ENCODE data around the gene ZNF644.
"Not testable (repeated sequence)": the region's sequence is repeated elsewhere in the genome, so short reads cannot be mapped to it uniquely, and the experiment has no call there.

Gene ZNF644

DNA sequence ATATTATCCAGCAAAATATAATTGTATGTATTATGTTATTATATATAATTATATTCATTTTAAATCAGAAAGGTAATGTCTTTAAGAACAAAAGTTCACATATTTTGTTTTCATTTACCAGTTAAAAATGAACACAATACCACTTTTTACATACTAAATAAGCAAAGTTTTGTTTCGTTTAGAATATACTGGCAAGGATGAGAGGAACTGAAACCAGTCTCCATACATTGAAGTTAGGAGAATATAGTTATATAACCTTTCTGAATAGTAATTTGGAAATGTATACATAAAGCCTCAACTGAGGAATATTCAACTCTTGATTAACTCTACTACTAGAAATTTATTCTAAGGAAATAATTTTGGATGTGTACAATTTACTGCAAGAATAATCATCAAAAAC is 110.5 kb downstream of the ZNF644 start:
- no peak for TF ChIP-seq CTCF (IDR thresholded peaks at IDR 0.05; ENCODE audit: low read depth, low read length)
- H3K4me3 ChIP-seq (ENCODE audit: low read depth, low read length) = no peak overlapping the region

DNA sequence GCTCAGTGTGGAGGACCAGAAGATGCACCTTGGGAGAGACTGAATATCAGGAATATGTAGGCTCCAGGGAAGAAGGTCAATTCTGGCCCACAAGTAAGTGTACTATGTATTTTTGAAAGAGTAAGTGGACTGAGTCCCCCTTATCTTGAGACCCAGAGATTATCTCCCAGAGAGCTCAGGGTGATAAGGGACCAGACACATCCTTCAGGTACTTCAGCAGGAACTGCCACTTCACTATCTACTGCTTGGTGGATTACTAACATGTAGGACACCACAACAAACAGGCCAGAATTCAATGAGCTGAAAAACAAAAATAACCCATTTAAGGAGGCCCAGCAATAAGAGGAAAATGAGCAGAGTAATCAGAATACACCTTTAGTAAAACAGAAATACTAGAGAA is 119.2 kb downstream of the ZNF644 start:
- H3K4me3 ChIP-seq (ENCODE audit: low read depth, low read length) = no peak overlapping the region
- TF ChIP-seq CTCF (IDR thresholded peaks at IDR 0.05; ENCODE audit: low read depth, low read length) = no peak

DNA sequence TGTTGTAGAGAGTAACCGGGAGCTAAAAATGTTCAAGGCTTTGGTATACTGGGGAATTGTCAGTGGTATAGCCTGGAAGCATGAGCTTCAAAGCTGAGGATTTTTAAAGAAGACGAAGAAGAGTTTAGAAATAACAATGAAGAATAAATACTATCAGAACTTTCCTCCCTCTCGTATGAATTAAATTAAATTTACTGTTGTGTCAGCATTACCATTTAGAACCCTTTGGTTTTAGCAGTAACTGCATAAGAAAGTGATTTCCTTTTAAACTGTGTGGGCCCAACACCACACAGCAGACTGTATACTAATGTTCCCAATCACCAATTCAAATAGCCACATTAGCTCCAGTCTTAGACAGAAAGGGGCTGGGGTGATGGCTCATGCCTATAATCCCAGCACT is 122.6 kb downstream of the ZNF644 start:
- H3K4me3 ChIP-seq (ENCODE audit: low read depth, low read length) = no peak overlapping the region
- no peak for TF ChIP-seq CTCF (IDR thresholded peaks at IDR 0.05; ENCODE audit: low read depth, low read length)

GRCh38 chr1:90893679-90894078 is 128.2 kb downstream of the ZNF644 start:
- H3K4me3 ChIP-seq (ENCODE audit: low read depth, low read length) = not testable (repeated sequence)

GRCh38 chr1:90892884-90893283 is 129.0 kb downstream of the ZNF644 start:
- H3K4me3 ChIP-seq (ENCODE audit: low read depth, low read length) = not testable (repeated sequence)

DNA sequence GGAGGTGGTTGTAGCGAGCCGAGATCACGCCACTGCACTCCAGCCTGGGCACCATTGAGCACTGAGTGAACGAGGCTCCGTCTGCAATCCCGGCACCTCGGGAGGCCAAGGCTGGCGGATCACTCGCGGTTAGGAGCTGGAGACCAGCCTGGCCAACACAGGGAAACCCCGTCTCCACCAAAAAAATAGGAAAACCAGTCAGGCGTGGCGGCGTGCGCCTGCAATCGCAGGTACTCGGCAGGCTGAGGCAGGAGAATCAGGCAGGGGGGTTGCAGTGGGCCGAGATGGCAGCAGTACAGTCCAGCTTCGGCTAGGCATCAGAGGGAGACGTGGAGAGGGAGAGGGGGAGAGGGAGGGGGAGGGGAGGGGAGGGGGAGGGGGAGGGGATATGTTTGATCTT is 129.6 kb downstream of the ZNF644 start:
- not testable (repeated sequence) for H3K4me3 ChIP-seq (ENCODE audit: low read depth, low read length)

DNA sequence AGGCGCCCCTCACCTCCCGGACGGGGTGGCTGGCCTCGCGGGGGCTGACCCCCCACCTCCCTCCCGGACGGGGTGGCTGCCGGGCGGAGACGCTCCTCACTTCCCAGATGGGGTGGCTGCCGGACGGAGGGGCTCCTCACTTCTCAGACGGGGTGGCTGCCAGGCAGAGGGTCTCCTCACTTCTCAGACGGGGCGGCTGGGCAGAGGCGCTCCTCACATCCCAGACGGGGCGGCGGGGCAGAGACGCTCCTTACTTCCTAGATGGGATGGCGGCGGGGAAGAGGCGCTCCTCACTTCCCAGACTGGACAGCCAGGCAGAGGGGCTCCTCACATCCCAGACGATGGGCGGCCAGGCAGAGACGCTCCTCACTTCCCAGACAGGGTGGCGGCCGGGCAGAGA is 130.1 kb downstream of the ZNF644 start:
- not testable (repeated sequence) for H3K4me3 ChIP-seq (ENCODE audit: low read depth, low read length)

GRCh38 chr1:90882221-90882620 is 139.6 kb downstream of the ZNF644 start:
- H3K4me3 ChIP-seq (ENCODE audit: low read depth, low read length) = no peak overlapping the region
- TF ChIP-seq CTCF (IDR thresholded peaks at IDR 0.05; ENCODE audit: low read depth, low read length) = no peak

DNA sequence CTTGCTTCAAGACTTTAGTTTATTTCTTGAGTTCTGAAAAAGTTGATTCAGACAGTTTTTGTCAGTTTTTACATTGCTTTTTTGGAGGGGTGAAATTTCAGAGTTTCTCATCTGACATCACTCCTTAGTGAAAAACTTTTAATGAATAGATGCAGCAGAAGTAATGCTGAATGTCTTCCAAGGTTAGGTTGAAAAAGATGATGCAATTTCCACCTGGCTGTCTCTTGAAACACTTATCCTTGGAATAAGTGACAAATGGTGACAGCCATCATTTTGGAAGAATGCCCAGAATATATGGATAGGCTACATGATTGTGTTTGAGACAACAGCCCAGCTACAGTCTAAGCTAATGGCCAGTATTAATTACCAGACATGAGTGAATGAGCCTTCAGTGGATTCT is 140.8 kb downstream of the ZNF644 start:
- H3K4me3 ChIP-seq (ENCODE audit: low read depth, low read length) = no peak overlapping the region
- no peak for TF ChIP-seq CTCF (IDR thresholded peaks at IDR 0.05; ENCODE audit: low read depth, low read length)

- no peak for TF ChIP-seq CTCF (IDR thresholded peaks at IDR 0.05; ENCODE audit: low read depth, low read length)
- no peak overlapping the region for H3K4me3 ChIP-seq (ENCODE audit: low read depth, low read length)
Observed at GRCh38 chr1:90879281-90879680, 142.6 kb downstream of the ZNF644 start.
